Measurements from ENCODE around the gene ROBO1. TPM values are rescaled to one million over a fixed set of nuclear protein-coding genes. Genes with fewer than 3 reads are reported as not detected.

The ROBO1 gene
- total RNA-seq, 1 donor from 2014 or later: 31.7 TPM

DNA sequence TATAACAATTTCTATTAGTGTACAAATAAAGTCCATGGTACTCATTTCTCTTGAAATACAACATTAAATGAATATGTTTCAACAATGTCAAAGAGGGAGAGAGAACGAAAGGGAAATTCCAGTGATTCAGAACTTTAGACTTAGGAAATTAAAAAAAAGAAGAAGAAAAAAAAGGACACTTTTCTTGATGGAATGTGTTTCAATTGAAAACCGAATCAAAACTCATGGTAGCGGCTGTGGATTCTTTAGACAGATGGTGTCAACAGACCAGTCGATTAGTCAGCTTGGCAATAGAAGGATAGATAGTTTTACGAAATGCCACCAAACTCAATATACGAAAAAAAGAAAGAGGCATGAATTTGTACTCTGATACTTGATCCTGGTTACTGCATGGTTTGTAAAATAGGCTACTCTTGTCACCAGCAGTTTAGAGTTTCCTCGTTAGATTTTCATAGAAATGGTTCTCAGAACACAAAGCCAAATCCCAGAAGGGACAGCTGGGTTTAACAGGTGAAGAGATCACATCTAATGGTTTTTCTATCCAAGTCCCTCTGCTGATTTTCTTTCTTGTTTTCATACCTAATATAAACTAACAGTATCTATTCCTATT lies 793.5 kb downstream of the ROBO1 start:
- Histone ChIP-seq H3K4me3 (ENCODE audit: low read depth, low read length) (no peak overlapping the region), H3K27me3 (ENCODE audit: control insufficient read depth, insufficient read depth, low read length) (no peaks in the 10 kb centered on the region), H3K36me3 (ENCODE audit: control insufficient read depth, insufficient read depth, low read length) (no peaks in the 10 kb centered on the region)
- no peak for DNase-seq (ENCODE audit: low read depth)
- TF ChIP-seq, protein P1, sequence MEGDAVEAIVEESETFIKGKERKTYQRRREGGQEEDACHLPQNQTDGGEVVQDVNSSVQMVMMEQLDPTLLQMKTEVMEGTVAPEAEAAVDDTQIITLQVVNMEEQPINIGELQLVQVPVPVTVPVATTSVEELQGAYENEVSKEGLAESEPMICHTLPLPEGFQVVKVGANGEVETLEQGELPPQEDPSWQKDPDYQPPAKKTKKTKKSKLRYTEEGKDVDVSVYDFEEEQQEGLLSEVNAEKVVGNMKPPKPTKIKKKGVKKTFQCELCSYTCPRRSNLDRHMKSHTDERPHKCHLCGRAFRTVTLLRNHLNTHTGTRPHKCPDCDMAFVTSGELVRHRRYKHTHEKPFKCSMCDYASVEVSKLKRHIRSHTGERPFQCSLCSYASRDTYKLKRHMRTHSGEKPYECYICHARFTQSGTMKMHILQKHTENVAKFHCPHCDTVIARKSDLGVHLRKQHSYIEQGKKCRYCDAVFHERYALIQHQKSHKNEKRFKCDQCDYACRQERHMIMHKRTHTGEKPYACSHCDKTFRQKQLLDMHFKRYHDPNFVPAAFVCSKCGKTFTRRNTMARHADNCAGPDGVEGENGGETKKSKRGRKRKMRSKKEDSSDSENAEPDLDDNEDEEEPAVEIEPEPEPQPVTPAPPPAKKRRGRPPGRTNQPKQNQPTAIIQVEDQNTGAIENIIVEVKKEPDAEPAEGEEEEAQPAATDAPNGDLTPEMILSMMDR (IDR thresholded peaks at IDR 0.05; ENCODE audit: insufficient read depth, low read length, poor library complexity, severe bottlenecking): no peak

DNA sequence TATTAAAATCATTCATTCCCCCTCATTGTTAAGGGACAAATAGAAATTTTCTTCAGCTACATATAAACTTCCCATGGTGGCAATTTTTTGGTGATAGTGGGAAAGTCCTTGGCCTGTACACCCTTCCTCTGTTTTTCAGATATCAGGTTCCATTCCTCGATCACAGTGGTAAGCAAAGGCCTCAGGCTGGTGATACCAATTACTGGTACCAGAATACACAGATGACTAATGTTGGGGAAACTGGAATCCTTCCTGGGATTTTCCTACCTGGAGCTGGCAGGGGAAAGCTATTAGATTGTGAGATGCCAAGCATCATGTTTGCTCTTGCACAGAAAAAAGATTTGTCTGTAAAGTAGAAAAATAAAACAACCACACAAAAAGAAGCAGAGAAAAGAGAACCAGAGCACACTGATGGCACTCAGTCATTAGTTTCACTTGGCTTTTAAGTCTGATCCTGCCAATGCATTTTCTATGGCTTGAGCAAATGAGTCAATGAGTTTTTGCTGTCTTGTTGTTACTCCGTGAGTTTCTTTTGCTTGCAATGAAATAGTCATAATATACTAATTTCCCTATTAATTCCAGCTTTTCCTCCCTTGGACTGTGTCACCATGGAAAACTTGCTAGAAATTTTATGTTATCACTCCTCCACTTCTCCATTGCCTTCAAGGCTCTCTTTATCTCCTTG lies 795.0 kb downstream of the ROBO1 start:
- no peaks in the 10 kb centered on the region for H3K27me3 ChIP-seq (ENCODE audit: control insufficient read depth, insufficient read depth, low read length)
- no peak for DNase-seq (ENCODE audit: low read depth)
- TF ChIP-seq, protein P1 (IDR thresholded peaks at IDR 0.05; ENCODE audit: insufficient read depth, low read length, poor library complexity, severe bottlenecking): no peak

DNA sequence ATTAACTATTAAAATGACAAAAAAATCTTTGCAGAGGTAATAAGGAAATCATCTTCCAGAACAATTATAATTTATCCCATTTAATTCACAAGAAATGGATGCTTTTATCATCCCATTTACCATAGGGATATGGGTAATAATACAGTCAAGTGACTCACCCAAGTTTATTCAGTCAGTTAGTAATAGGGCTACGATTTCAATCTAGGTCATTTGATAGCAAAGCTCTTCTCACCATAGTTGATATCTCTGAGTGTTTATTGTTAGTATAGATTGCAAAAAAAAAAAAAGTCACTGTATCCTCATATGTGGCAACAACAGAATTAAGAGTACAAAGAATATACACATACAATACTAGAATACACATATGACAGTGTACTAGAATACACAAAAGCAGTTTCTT lies 797.1 kb downstream of the ROBO1 start:
- Histone ChIP-seq H3K27me3 (ENCODE audit: control insufficient read depth, insufficient read depth, low read length) (no peaks in the 10 kb centered on the region), H3K4me3 (ENCODE audit: low read depth, low read length) (no peak overlapping the region), H3K36me3 (ENCODE audit: control insufficient read depth, insufficient read depth, low read length) (no peaks in the 10 kb centered on the region)
- TF ChIP-seq, protein P1 (IDR thresholded peaks at IDR 0.05; ENCODE audit: insufficient read depth, low read length, poor library complexity, severe bottlenecking): no peak
- no peak for DNase-seq (ENCODE audit: low read depth)

More for the DNA sequence above, 795.0 kb downstream of the ROBO1 start:
- Histone ChIP-seq H3K4me3 (ENCODE audit: low read depth, low read length) (no peak overlapping the region), H3K36me3 (ENCODE audit: control insufficient read depth, insufficient read depth, low read length) (no peaks in the 10 kb centered on the region)

DNA sequence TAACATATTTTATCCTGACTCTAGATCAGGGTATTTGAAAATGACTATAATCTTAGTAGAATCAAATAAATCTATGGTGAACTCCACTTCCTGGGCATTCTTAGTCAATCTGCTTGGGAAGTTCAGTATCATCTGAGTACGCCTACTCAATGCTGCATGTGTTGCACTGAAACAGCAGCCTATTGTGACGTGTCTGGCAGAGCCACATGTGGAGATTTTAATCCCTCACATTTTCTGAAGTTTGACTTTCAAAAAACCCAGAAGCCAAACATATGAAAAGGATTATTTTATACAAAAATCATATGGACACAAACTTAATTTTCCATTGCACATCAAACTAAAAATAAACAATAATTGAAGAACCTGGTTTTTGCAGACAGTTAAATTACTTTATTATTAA lies 798.3 kb downstream of the ROBO1 start:
- Histone ChIP-seq H3K4me3 (ENCODE audit: low read depth, low read length) (no peak overlapping the region), H3K36me3 (ENCODE audit: control insufficient read depth, insufficient read depth, low read length) (no peaks in the 10 kb centered on the region), H3K27me3 (ENCODE audit: control insufficient read depth, insufficient read depth, low read length) (no peaks in the 10 kb centered on the region)
- no peak for DNase-seq (ENCODE audit: low read depth)
- TF ChIP-seq, protein P1 (IDR thresholded peaks at IDR 0.05; ENCODE audit: insufficient read depth, low read length, poor library complexity, severe bottlenecking): no peak

DNA sequence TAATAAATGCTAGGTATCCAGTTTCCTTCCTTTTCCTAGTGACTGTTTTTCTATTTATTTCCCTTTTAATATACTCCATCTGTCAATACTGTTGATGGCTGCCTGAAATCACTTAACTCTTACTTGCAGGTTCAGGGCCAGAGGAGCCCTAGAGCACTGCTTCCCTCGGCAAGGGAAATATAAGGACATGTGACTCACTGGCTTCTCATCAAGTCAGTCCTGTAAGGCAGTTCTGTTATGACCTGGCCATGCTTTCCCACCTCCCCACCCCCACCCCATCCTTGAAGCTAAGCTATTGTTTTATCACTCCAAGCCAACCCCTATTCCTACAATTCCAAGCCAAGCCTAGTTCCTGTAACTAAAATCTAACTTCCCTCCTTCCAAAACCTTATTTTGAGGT lies 800.7 kb downstream of the ROBO1 start:
- TF ChIP-seq, protein P1 (IDR thresholded peaks at IDR 0.05; ENCODE audit: insufficient read depth, low read length, poor library complexity, severe bottlenecking): no peak
- no peak overlapping the region for H3K4me3 ChIP-seq (ENCODE audit: low read depth, low read length)
- DNase-seq (ENCODE audit: low read depth): no peak
- H3K27me3 ChIP-seq (ENCODE audit: control insufficient read depth, insufficient read depth, low read length): no peaks in the 10 kb centered on the region
- no peaks in the 10 kb centered on the region for H3K36me3 ChIP-seq (ENCODE audit: control insufficient read depth, insufficient read depth, low read length)
